GM19468 (cell line): ENCODE data around the gene PRKN.
"Not testable (repeated sequence)": the region's sequence is repeated elsewhere in the genome, so short reads cannot be mapped to it uniquely, and the experiment has no call there.

ENCODE experiments used
- ATAC-seq: cut with Tn5 transposase; IDR thresholded peaks from one replicate; pipeline ENCODE4 v1.9.1; 2021; ENCODE audit warnings: mild to moderate bottlenecking, moderate library complexity, moderate number of reproducible peaks; ENCODE audit not compliant: unreplicated experiment; ENCODE audit errors: extremely low read depth

PRKN gene

DNA sequence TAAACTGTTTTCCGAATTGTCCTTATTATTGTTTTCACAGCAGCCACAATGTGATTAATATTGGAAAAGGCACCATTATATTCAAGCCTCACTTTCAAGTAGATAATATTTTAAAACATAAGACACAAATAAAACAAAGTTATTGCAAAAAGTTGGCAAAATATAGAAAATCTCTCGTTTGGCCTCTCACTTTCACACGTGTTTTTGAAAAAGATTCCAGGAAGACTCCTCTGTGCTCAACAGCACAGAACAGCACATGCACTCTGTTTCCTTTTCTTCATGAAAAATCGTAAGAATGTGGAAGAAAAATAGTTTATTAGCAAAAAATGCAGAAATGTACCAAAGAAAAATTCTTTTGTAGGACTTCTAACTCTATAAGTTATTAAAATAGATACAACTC, 46.7 kb downstream of the PRKN start:
- ATAC-seq = no peak

DNA sequence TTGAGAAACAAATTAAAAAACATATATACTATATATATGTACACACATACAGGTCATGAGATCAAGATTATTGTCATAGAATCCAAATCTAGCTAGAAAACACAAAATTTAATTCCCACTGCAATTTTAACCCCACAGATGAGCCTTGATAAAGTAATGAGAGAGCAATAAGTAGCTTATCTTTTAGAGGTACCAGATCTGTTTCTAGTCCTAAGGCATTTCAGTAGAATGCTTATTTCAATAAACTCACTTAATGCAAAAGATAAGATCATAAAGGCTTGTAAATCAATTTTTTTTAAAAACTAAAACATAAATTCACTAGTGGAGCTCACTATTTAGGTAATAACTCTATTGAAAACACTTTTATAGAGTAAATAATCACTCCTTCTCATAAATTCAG, 47.2 kb downstream of the PRKN start:
- ATAC-seq = no peak

DNA sequence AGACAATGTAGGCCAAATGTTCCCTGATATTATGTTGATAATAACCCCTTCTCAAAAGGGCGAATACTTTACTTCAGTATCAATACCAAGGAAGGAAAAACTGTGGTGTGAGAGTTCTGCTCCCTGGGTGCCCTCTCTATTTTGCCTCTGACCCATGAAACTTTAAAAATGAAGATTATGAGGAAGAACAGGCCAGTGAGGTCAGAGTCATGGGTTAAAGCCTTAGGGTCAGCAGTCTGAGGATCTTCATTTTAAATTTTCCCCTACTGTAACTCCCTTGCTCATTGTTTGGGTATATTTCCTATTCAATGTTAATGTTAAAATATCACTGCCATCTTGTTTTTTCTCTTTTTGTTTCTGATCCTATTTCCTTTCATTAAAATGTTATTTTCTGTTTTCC, 47.9 kb downstream of the PRKN start:
- ATAC-seq = no peak

GRCh38 chr6:162678896-162679295, 48.7 kb downstream of the PRKN start:
- not testable (repeated sequence) for ATAC-seq

DNA sequence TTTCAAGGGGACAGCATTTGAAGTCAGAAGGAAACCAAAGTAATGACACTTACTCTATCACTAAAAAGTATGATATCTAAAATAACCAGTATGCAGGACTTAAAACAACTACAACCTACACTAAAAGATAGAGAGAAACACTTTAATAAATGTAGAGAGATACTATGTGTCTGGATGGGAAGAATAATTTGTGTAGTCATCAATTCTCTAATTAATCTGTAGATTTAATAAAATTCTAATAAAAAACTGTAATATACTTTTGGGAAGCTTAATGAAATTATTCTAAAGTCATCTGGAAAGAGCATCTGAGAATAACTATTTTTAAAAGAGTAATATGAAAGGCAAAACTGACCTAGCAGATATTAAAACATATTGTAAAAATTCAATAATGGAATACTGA, 52.1 kb downstream of the PRKN start:
- ATAC-seq = no peak

DNA sequence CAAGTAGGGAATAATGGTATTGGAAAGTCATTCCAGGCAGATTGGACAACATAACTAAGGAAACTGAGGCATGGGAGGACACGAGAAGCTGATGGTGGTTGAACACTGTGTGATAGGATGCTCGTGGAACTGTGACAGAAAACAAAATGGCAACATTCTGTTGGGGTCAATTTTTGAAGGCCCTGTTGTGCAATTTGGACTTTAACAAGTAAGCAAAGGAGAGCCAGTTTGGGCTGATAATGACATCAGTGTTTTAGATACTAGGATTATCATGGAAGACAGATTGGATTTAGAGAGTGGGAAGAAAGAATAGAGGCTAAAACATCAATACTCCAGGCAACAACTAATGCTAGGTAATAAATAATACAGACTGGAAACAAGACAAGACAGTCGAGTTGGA, 53.1 kb downstream of the PRKN start:
- no peak for ATAC-seq

- no peak for ATAC-seq
Measured at GRCh38 chr6:162671580-162672165, 55.9 kb downstream of the PRKN start.

DNA sequence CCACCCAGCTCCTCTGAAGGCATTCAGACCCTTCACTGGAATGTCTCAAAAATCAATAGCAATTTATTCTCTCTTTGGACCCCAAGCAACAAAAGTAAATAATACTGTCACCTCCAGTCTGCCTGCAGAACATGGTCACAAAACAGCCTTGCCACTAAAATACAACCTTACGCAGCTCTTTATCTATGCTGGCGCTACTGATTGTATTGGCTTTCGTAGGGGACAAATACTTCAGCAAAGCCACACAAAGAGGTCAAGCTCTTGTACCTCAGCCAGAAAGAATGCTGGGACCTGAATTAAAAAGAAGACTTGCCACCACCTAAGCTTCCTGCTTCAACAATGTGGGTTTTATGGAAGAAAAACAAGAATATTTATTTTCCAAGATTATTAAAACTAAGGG, 57.2 kb downstream of the PRKN start:
- ATAC-seq = no peak

GRCh38 chr6:162666246-162666645, 61.3 kb downstream of the PRKN start:
- ATAC-seq = no peak

DNA sequence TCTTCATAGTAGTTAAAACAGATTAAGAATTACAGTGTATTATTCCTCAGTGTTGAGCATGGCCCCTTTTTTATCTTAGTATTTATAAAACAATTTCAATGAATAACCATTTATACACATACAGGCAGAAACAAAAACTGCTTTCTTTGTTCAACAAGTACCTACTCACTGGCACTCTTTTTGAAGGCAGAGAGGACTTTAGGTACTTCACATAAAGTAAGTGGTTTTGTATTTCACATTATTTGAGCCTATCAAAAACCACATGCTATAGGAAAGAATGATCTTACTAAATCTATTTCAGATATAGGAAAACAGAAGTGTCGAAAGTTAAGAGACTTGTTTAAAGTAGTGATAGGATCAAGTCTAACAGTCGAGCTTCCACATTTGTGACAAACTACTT, 73.8 kb downstream of the PRKN start:
- no peak for ATAC-seq

GRCh38 chr6:162651505-162651904, 76.1 kb downstream of the PRKN start:
- ATAC-seq = no peak

GRCh38 chr6:162649271-162649670, 78.3 kb downstream of the PRKN start:
- ATAC-seq = no peak

GRCh38 chr6:162644153-162644552, 83.4 kb downstream of the PRKN start:
- ATAC-seq = no peak

- ATAC-seq = no peak
Measured at GRCh38 chr6:162640756-162641155, 86.8 kb downstream of the PRKN start.

DNA sequence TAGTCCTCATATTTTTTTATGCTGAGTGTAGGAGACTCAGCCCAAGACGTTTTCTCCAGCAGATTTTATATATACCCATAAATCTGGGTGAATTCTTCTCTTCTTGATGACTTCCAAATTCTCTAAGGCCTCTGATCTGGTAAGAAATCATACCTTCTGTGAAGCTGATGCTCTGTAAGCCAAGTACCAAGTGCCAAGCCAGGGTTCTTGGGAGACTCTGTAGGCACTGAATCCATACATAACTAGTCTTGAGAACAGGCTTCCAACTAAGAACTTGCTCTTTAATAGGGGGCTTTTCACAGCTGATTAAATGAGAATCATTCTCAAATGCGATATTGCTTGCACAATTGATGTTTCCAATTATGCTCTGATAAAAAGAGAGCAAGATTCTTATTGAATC, 87.6 kb downstream of the PRKN start:
- no peak for ATAC-seq

DNA sequence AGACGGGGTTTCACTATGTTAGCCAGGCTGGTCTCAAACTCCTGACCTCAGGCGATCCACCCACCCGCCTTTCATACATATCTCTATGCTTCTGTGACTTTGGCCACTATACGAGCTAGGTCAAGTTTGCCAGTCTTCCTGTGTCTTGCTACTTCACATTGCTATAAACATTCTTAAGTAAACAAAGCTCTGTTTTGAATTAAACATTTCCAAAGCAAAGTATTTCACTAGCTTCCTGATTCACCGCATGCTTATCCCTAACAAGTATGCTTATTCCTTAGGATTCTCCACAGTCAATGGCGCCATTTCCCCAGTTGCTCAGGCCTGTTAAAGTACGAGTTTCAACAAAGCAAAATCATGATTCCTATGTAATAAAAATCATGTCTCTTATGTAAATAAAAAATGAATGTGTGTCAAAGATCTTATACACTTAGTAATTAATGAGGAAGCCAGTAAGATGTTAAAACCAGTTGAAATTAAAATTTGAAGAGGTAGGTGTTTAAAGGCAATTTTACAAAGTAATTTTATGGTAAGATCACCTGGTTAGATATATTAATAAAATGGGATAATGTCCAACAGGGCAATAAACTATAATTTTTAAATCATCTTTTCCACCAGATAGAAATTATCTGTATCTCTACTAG, 88.5 kb downstream of the PRKN start:
- ATAC-seq = no peak

- no peak for ATAC-seq
Measured at GRCh38 chr6:162637317-162637716, 90.2 kb downstream of the PRKN start.

DNA sequence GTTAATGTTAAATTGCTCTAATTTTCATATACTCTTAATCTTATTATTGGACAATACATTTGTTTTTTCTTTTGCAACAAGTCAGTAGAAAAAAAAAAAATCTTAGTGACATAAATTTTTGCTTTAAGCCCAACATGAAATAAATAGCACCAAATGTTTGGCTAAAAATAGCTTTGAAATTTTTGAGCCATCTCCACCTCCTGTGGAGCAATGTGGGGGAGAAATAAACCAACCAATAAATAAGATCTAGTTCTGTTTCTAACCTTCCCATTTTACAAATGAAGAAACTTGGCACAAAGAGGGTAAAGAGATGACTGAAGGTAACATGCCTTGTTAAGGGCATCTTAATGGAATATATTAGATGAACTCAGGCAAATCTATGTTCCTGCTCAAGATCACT, 91.4 kb downstream of the PRKN start:
- ATAC-seq = no peak

GRCh38 chr6:162631546-162631945, 96.0 kb downstream of the PRKN start:
- ATAC-seq = no peak

DNA sequence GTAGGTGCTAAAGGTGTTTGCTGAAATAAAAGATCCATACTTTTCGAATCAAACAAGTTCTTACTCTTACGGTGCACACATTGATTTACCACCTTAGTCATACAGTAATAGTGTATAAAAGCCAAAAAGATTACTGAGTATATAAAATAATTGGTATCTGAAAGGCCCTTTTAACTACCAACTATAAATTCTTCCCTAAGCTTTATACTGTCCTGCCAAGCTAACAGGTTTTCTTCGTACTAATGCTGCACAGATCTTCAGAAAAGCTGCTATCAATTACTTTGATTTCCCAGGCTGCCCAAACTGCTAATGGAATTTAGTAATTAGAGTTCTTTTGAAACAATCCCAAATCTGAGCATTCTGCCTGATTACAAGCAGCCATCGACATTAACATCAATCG, 97.5 kb downstream of the PRKN start:
- no peak for ATAC-seq

DNA sequence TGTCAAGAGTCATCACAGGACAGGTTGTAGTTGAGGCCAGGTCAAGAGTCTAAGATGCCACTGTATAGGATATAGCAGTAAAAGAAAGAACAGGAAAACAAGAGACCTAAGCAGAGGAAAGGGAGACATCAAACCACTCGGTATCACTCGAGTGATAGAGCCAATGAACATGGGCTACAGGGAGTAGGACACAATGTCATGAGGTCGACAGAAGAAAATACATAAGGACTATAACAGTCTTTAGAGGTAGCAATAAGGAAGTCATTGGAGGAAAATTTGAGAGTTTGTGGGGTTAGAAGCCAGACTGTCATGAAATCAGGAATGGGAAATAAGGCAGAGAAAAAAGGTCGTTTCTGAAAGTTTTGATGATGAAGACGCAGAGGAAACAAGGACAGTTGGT, 99.7 kb downstream of the PRKN start:
- no peak for ATAC-seq

DNA sequence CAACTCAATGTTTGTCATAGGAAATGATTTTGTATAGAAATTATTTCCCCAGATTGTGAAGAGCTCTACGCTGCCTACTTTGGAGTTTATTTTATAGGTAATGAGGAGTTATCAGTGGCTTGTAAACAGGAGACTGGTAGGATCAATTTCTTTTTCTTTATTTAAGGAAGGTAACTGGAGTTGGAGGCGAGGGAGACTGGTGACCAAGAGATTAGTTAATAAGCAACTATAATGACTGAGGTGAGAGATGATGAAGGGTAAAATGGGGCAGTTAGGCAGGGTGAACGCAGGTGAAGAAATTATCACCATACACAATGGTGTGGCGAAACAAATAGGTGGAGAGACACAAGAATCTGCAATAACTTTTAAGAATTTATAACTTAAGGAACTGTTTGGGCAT, 100.2 kb downstream of the PRKN start:
- no peak for ATAC-seq
